AG04449 (cell line): ENCODE measurements around the gene RASL10A.
A peak's percentile ranks its signal among the peaks of the same experiment; 100 is the strongest.

ENCODE experiments used
- CTCF ChIA-PET: fragments of 350-600 bp; formaldehyde crosslinking; extraction: SDS; loops from one replicate; lab custom pipeline; 2021; ENCODE audit warnings: antibody characterized with exemption; lab: Yijun Ruan, JAX
- POLR2A ChIA-PET: fragments of 400-600, 350-600 bp; formaldehyde crosslinking; extraction: SDS; loops from one replicate; lab custom pipeline; 2020; ENCODE audit warnings: antibody characterized with exemption, inconsistent platforms; lab: Yijun Ruan, JAX
- DNase-seq: peaks from one replicate; pipeline ENCODE4 v3.0.0-alpha.2; 2010; ENCODE audit warnings: low read depth, low spot score
- H3K4me3 ChIP-seq: 2 replicates; pipeline ENCODE4 v1.5.1; 2011; ENCODE audit warnings: low read depth, mild to moderate bottlenecking, control low read depth, low read length
- TF ChIP-seq, protein P1 (sequence below): IDR thresholded peaks from one replicate; pipeline ENCODE4 v1.5.1; 2011; ENCODE audit warnings: mild to moderate bottlenecking, moderate library complexity, low read length, control low read depth, inconsistent platforms; ENCODE audit not compliant: insufficient read depth; ENCODE audit errors: missing control alignments

Gene RASL10A

DNA sequence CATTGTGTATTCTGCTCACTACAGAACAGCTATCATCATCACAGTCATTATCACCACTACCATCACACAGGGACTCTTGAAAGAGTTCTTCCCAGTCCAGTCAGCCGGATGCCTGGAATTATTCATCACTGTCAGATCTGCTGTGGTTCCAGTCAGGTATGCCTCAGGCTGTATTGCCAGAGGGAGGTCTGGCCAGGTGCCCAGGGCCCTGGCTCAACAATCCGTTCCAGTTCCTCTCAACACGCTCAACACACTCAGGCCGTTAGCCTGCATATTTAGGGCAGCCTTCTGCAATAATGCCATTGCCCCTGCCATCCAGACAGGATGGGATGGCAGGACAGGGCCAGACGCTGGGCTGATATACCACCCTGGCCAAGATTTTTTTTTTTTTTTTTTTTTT, 28.6 kb upstream of the RASL10A start:
- TF ChIP-seq, protein P1, sequence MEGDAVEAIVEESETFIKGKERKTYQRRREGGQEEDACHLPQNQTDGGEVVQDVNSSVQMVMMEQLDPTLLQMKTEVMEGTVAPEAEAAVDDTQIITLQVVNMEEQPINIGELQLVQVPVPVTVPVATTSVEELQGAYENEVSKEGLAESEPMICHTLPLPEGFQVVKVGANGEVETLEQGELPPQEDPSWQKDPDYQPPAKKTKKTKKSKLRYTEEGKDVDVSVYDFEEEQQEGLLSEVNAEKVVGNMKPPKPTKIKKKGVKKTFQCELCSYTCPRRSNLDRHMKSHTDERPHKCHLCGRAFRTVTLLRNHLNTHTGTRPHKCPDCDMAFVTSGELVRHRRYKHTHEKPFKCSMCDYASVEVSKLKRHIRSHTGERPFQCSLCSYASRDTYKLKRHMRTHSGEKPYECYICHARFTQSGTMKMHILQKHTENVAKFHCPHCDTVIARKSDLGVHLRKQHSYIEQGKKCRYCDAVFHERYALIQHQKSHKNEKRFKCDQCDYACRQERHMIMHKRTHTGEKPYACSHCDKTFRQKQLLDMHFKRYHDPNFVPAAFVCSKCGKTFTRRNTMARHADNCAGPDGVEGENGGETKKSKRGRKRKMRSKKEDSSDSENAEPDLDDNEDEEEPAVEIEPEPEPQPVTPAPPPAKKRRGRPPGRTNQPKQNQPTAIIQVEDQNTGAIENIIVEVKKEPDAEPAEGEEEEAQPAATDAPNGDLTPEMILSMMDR: no peak
- no peak overlapping the region for H3K4me3 ChIP-seq
- CTCF ChIA-PET: interaction anchor here (0.8 to 2.6 kb wide), 2 partner anchors 35 to 38 kb away, joined by 3 to 10 read pairs; partner anchors contain the start of gene GAS2L1
- POLR2A ChIA-PET: interaction anchor here (0.6 kb wide), 2 partner anchors 11 to 32 kb away, joined by 3 read pairs; no protein-coding TSS in a partner anchor
- peak; percentile 79 for DNase-seq

DNA sequence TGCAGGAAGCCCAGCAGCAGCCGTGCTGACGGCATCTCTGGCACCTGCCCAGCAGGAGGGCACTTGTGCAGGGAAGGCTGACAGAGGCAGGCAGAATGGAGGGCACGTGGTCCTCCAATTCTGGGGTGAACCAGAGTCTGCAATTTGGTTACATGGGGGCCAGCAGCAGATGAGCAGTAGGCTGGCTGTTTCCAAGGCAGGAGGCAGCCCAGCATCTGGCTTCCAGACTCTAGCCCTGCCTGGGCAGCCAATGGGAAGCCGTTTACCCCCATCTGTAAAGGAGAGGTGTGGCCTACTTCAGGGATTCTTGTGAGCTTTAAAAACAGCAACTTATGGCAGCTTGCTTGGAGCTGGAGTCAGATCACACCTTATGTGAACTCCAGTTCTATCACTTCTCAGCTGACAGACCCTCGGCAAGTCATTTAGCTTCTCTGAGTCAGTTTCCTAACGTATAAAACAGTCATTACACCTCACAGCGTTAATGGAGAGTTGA, 27.9 kb upstream of the RASL10A start:
- ChIA-PET POLR2A (no interaction called here), CTCF (interaction anchor here (1.9 to 2.6 kb wide), 2 partner anchors 16 to 37 kb away, joined by 8 to 10 read pairs; partner anchors contain the start of gene GAS2L1)
- H3K4me3 ChIP-seq: no peak overlapping the region
- TF ChIP-seq, protein P1: no peak
- DNase-seq: peak; percentile 31

DNA sequence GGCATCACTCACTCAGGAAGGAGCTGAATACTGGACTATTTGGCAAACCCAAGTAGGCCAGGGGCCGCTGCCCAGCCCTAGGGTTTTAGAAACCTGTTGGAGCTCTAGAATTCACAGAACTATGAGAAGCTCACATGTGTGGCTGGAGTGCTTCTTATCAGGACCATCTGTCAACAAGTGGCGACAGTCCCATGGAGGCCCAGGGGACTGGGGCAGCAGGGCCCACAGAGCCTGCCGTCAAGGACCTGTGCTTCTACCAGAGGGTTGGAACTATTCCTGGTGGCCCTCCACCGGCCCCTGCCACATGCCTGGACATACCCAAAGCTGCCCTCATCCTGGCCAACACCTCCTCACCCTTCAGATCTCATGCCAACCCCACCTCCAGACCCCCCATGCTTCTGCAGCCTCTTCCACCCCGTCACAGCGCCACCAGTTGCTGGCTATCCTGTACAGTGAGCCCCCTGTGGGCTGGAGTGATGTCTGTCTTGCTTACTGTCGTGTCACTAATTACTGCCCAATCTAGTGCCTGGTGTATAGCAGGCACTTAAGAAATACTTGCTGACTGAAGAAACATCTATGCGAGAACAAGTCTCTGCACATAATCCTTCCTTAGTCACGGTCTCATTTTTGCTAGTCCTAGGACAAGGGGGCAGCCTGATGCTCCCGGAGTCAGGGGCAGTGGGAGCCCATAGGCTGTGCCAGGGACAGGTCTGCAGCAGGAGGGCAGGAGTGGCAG, 27.2 kb upstream of the RASL10A start:
- H3K4me3 ChIP-seq: no peak overlapping the region
- ChIA-PET CTCF (interaction anchor here (1.9 to 2.6 kb wide), 2 partner anchors 16 to 36 kb away, joined by 8 to 10 read pairs; partner anchors contain the start of gene GAS2L1), POLR2A (no interaction called here)
- TF ChIP-seq, protein P1: no peak
- no peak for DNase-seq

DNA sequence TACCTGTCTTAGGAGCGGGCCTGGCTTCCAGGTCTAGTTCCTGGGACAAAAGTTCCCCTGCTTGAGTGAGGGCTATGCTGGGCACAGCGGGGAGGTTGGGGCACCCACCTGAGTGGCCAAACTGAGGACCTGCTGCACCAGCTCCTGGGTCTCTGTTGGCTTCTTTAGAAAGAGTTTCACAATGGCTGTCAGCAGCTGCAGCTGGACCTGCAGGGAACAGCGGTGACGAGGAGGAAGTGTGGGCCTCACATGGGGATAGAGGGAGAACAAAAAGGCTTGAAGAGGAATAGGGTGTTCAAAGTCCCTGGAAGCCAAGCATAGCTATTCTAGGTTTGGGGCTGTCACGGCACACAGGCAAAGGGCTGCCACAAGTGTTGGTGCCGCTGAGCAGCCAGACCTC, 26.7 kb upstream of the RASL10A start:
- TF ChIP-seq, protein P1: no peak
- ChIA-PET POLR2A (no interaction called here), CTCF (interaction anchor here (1.9 to 2.6 kb wide), 2 partner anchors 17 to 36 kb away, joined by 8 to 10 read pairs; partner anchors contain the start of gene GAS2L1)
- no peak overlapping the region for H3K4me3 ChIP-seq
- DNase-seq: no peak

DNA sequence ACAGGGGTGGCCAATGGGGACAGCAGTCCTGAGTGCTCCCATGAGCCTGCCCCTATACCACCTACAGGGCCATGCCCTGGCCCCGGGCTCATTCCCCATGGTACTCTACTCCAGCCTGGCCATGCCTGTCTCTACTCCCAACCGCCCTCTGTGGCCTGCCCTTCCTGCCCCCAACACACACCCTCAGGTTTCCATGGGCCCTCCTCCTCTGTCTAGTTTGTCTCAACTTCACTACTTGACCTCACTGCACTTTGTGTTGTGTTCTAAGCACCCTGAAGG, 26.3 kb upstream of the RASL10A start:
- DNase-seq: no peak
- ChIA-PET CTCF (no interaction called here), POLR2A (no interaction called here)
- TF ChIP-seq, protein P1: no peak
- no peak overlapping the region for H3K4me3 ChIP-seq

DNA sequence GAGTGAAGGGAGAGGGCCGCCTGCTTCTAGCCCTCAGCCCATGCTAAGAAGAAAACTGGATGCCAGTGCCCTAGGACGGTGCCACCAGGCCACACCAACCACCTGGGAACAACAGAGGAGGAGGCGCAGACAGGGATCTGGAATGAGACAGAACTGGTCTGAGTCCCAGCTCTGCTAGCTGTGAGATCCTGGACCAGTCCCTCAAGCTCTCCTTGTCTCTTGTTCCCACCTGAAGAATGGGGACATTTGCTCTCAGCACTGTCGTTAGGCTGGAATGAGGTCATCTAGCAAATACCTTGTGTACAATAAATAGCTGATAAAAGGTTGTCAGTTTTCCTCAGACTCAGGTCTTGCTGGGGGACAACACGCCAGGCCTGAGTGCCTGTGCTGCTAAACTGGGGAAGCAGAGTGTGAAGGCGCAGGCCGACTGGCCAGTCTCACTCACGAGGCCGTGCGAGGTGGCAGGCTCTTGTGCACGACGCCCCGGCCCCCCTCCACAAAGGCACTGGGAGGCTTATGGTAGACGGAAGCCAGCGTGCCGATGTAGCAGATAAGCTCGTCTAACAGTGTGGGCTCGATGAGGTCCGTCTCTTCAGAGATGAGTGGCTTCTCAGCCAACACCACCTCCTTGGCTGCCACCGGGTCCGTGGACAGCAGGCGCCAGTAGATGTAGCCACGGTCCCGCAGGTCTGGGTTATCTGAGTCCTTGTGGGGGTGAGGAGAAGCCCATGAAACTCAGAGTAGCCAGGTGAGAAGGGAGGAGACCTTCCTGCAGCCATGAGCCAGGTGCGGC, 25.8 kb upstream of the RASL10A start:
- no peak for DNase-seq

More for the DNA sequence above, 25.8 kb upstream of the RASL10A start:
- CTCF ChIA-PET: no interaction called here
- H3K4me3 ChIP-seq: no peak overlapping the region
- TF ChIP-seq, protein P1: no peak
- POLR2A ChIA-PET: no interaction called here
